ENCODE data around the gene PTGDR. TPM values are rescaled to one million over a fixed set of nuclear protein-coding genes. Genes with fewer than 3 reads are reported as not detected.

Gene PTGDR
- polyA plus RNA-seq (2013) = not detected in 2 replicates

GRCh38 chr14:52267501-52268278, at the start of gene PTGDR:
Gene PTGDR, plus strand, starts transcription at chr14:52267698. Its CDS starts 117 bp downstream, at chr14:52267815.
- no peak for DNase-seq
- Histone ChIP-seq H3K79me1 (ENCODE audit: low read length) (no peaks in the 10 kb centered on the region), H2AFZ (ENCODE audit: insufficient read depth, low read length, poor library complexity) (no peak within 1 kb of the TSS), H4K91ac (ENCODE audit: low read depth, low read length) (no peak within 1 kb of the TSS), H2BK120ac (ENCODE audit: insufficient read depth, low read length, poor library complexity) (no peak within 1 kb of the TSS), H3K27ac (ENCODE audit: low read depth, low read length) (no peak within 1 kb of the TSS), H3K4me2 (ENCODE audit: low read length) (peak within 1 kb of the TSS; percentile 59), H4K12ac (ENCODE audit: low read depth, low read length) (no peak within 1 kb of the TSS), H3K9me3 (ENCODE audit: insufficient read depth, low read depth, low read length) (peaks cover 2% of the 10 kb centered on the region), H3K9ac (ENCODE audit: low read length) (no peak within 1 kb of the TSS), H3K14ac (ENCODE audit: low read length) (no peak within 1 kb of the TSS), H2AK5ac (ENCODE audit: low read length) (no peak within 1 kb of the TSS), H3K23ac (ENCODE audit: low read length) (no peak within 1 kb of the TSS), H2BK12ac (ENCODE audit: low read length) (no peak within 1 kb of the TSS), H4K8ac (ENCODE audit: low read depth, low read length) (no peak within 1 kb of the TSS), H3K36me3 (ENCODE audit: control insufficient read depth in 1 of 2, insufficient read depth in 2 of 2, low read length in 2 of 2) (no peaks in the 10 kb centered on the region), H3K27me3 (ENCODE audit: insufficient read depth, low read length) (peaks cover 37% of the 10 kb centered on the region), H3K4me1 (ENCODE audit: control insufficient read depth in 1 of 2, insufficient read depth in 2 of 2, low read length in 2 of 2) (peaks cover 3 to 8% of the 10 kb centered on the region in 2 experiments), H3K4me3 (ENCODE audit: low read depth, low read length) (peak within 1 kb of the TSS; percentile 26), H3K4ac (ENCODE audit: low read depth, low read length) (no peak within 1 kb of the TSS), H3K18ac (ENCODE audit: low read length) (no peak within 1 kb of the TSS), H3K79me2 (ENCODE audit: control insufficient read depth, insufficient read depth, low read length, poor library complexity) (no peaks in the 10 kb centered on the region), H2BK5ac (ENCODE audit: low read depth, low read length, poor library complexity) (no peak within 1 kb of the TSS)
- WGBS (ENCODE audit: extremely low coverage, insufficient coverage, insufficient read length) = no CpG with 5 or more reads among the region's 63 CpGs

- Histone ChIP-seq H2BK5ac (ENCODE audit: low read depth, low read length, poor library complexity) (no peak overlapping the region), H3K18ac (ENCODE audit: low read length) (no peak overlapping the region), H3K36me3 (ENCODE audit: control insufficient read depth in 1 of 2, insufficient read depth in 2 of 2, low read length in 2 of 2) (no peaks in the 10 kb centered on the region), H4K12ac (ENCODE audit: low read depth, low read length) (no peak overlapping the region), H3K27ac (ENCODE audit: low read depth, low read length) (no peak overlapping the region), H2BK12ac (ENCODE audit: low read length) (no peak overlapping the region), H2BK120ac (ENCODE audit: insufficient read depth, low read length, poor library complexity) (no peak overlapping the region), H3K79me1 (ENCODE audit: low read length) (no peaks in the 10 kb centered on the region), H3K23ac (ENCODE audit: low read length) (no peak overlapping the region), H3K27me3 (ENCODE audit: insufficient read depth, low read length) (no peaks in the 10 kb centered on the region), H4K8ac (ENCODE audit: low read depth, low read length) (no peak overlapping the region), H4K91ac (ENCODE audit: low read depth, low read length) (no peak overlapping the region), H3K4me1 (ENCODE audit: control insufficient read depth in 1 of 2, insufficient read depth in 2 of 2, low read length in 2 of 2) (no peaks in the 10 kb centered on the region), H3K4ac (ENCODE audit: low read depth, low read length) (no peak overlapping the region), H3K14ac (ENCODE audit: low read length) (no peak overlapping the region), H2AFZ (ENCODE audit: insufficient read depth, low read length, poor library complexity) (no peak overlapping the region), H3K9me3 (ENCODE audit: insufficient read depth, low read depth, low read length) (no peaks in the 10 kb centered on the region), H3K4me2 (ENCODE audit: low read length) (no peak overlapping the region), H3K79me2 (ENCODE audit: control insufficient read depth, insufficient read depth, low read length, poor library complexity) (no peaks in the 10 kb centered on the region), H3K4me3 (ENCODE audit: low read depth, low read length) (no peak overlapping the region), H3K9ac (ENCODE audit: low read length) (no peak overlapping the region), H2AK5ac (ENCODE audit: low read length) (no peak overlapping the region)
- no CpG with 5 or more reads among the region's 4 CpGs for WGBS (ENCODE audit: extremely low coverage, insufficient coverage, insufficient read length)
- no peak for DNase-seq
Observed at GRCh38 chr14:52219488-52220084, 47.9 kb upstream of the PTGDR start.

GRCh38 chr14:52220924-52221811, 46.3 kb upstream of the PTGDR start:
- Histone ChIP-seq H4K91ac (ENCODE audit: low read depth, low read length) (no peak overlapping the region), H3K18ac (ENCODE audit: low read length) (no peak overlapping the region), H3K9ac (ENCODE audit: low read length) (no peak overlapping the region), H3K36me3 (ENCODE audit: control insufficient read depth in 1 of 2, insufficient read depth in 2 of 2, low read length in 2 of 2) (no peaks in the 10 kb centered on the region), H3K14ac (ENCODE audit: low read length) (no peak overlapping the region), H3K79me1 (ENCODE audit: low read length) (no peaks in the 10 kb centered on the region), H3K23ac (ENCODE audit: low read length) (no peak overlapping the region), H3K4me2 (ENCODE audit: low read length) (no peak overlapping the region), H2AFZ (ENCODE audit: insufficient read depth, low read length, poor library complexity) (no peak overlapping the region), H4K12ac (ENCODE audit: low read depth, low read length) (no peak overlapping the region), H2AK5ac (ENCODE audit: low read length) (no peak overlapping the region), H3K9me3 (ENCODE audit: insufficient read depth, low read depth, low read length) (no peaks in the 10 kb centered on the region), H3K27me3 (ENCODE audit: insufficient read depth, low read length) (no peaks in the 10 kb centered on the region), H4K8ac (ENCODE audit: low read depth, low read length) (no peak overlapping the region), H3K4me1 (ENCODE audit: control insufficient read depth in 1 of 2, insufficient read depth in 2 of 2, low read length in 2 of 2) (no peaks in the 10 kb centered on the region), H2BK5ac (ENCODE audit: low read depth, low read length, poor library complexity) (no peak overlapping the region), H2BK120ac (ENCODE audit: insufficient read depth, low read length, poor library complexity) (no peak overlapping the region), H3K4ac (ENCODE audit: low read depth, low read length) (no peak overlapping the region), H3K27ac (ENCODE audit: low read depth, low read length) (no peak overlapping the region), H3K4me3 (ENCODE audit: low read depth, low read length) (no peak overlapping the region), H2BK12ac (ENCODE audit: low read length) (no peak overlapping the region), H3K79me2 (ENCODE audit: control insufficient read depth, insufficient read depth, low read length, poor library complexity) (no peaks in the 10 kb centered on the region)
- no CpG with 5 or more reads among the region's 7 CpGs for WGBS (ENCODE audit: extremely low coverage, insufficient coverage, insufficient read length)
- DNase-seq = no peak

GRCh38 chr14:52222901-52223300, 44.6 kb upstream of the PTGDR start:
- Histone ChIP-seq H3K36me3 (ENCODE audit: control insufficient read depth in 1 of 2, insufficient read depth in 2 of 2, low read length in 2 of 2) (no peaks in the 10 kb centered on the region), H3K4me2 (ENCODE audit: low read length) (no peak overlapping the region), H3K14ac (ENCODE audit: low read length) (no peak overlapping the region), H3K79me2 (ENCODE audit: control insufficient read depth, insufficient read depth, low read length, poor library complexity) (no peaks in the 10 kb centered on the region), H2BK5ac (ENCODE audit: low read depth, low read length, poor library complexity) (no peak overlapping the region), H3K18ac (ENCODE audit: low read length) (no peak overlapping the region), H2AK5ac (ENCODE audit: low read length) (no peak overlapping the region), H2BK120ac (ENCODE audit: insufficient read depth, low read length, poor library complexity) (no peak overlapping the region), H3K79me1 (ENCODE audit: low read length) (no peaks in the 10 kb centered on the region), H3K9me3 (ENCODE audit: insufficient read depth, low read depth, low read length) (no peaks in the 10 kb centered on the region), H2AFZ (ENCODE audit: insufficient read depth, low read length, poor library complexity) (no peak overlapping the region), H3K27me3 (ENCODE audit: insufficient read depth, low read length) (no peaks in the 10 kb centered on the region), H4K8ac (ENCODE audit: low read depth, low read length) (no peak overlapping the region), H3K4me1 (ENCODE audit: control insufficient read depth in 1 of 2, insufficient read depth in 2 of 2, low read length in 2 of 2) (no peaks in the 10 kb centered on the region), H3K4ac (ENCODE audit: low read depth, low read length) (no peak overlapping the region), H4K12ac (ENCODE audit: low read depth, low read length) (no peak overlapping the region), H4K91ac (ENCODE audit: low read depth, low read length) (no peak overlapping the region), H3K9ac (ENCODE audit: low read length) (no peak overlapping the region), H3K27ac (ENCODE audit: low read depth, low read length) (no peak overlapping the region), H3K4me3 (ENCODE audit: low read depth, low read length) (no peak overlapping the region), H2BK12ac (ENCODE audit: low read length) (no peak overlapping the region), H3K23ac (ENCODE audit: low read length) (no peak overlapping the region)
- DNase-seq = peak in 1 of 2 donors; percentile 4
- no CpG with 5 or more reads among the region's 9 CpGs for WGBS (ENCODE audit: extremely low coverage, insufficient coverage, insufficient read length)
